OCI-LY1 (cell line): Measurements from ENCODE around the gene USP43.

ENCODE experiments used
- H2AFZ ChIP-seq: fragments of 200-600 bp; sonication (generic), shearing (Covaris generic); 2 replicates; pipeline ENCODE4 v1.6.0; 2014; ENCODE audit warnings: antibody characterized with exemption, mild to moderate bottlenecking, low read length
- H3F3A ChIP-seq: fragments of 200-600 bp; sonication (generic), shearing (Covaris generic); 2 replicates; pipeline ENCODE4 v1.6.0; 2014; ENCODE audit warnings: mild to moderate bottlenecking, antibody characterized with exemption, low read length, moderate library complexity; ENCODE audit not compliant: insufficient read depth
- H3K27ac ChIP-seq: fragments of 200-600 bp; sonication (generic); 2 replicates; pipeline ENCODE4 v1.5.1; 2014; ENCODE audit warnings: low read length, mixed run types, mild to moderate bottlenecking, low read depth; ENCODE audit not compliant: poor library complexity, severe bottlenecking
- H3K27me3 ChIP-seq: fragments of 200-600 bp; sonication (generic); 2 replicates; pipeline ENCODE4 v1.6.0; 2014; ENCODE audit warnings: antibody characterized with exemption, mild to moderate bottlenecking, low read length, moderate library complexity; ENCODE audit not compliant: insufficient read depth
- H3K36me3 ChIP-seq: fragments of 200-600 bp; sonication (generic); 2 replicates; pipeline ENCODE4 v1.6.1; 2014; ENCODE audit warnings: mild to moderate bottlenecking, antibody characterized with exemption, low read length, moderate library complexity, mixed read lengths; ENCODE audit not compliant: insufficient read depth
- H3K4me1 ChIP-seq: fragments of 200-600 bp; sonication (generic); 2 replicates; pipeline ENCODE4 v1.5.1; 2014; ENCODE audit warnings: mild to moderate bottlenecking, low read length, moderate library complexity; ENCODE audit not compliant: insufficient read depth, severe bottlenecking
- H3K4me2 ChIP-seq: fragments of 200-600 bp; sonication (generic), shearing (Covaris generic); 2 replicates; pipeline ENCODE4 v1.6.1; 2014; ENCODE audit warnings: low read length
- H3K4me3 ChIP-seq: fragments of 200-600 bp; sonication (generic); 2 replicates; pipeline ENCODE4 v1.5.1; 2014; ENCODE audit warnings: low read length, low read depth, mild to moderate bottlenecking, mixed read lengths; ENCODE audit not compliant: poor library complexity, severe bottlenecking
- H3K79me2 ChIP-seq: fragments of 200-600 bp; shearing (Covaris generic); 2 replicates; pipeline ENCODE4 v1.6.1; 2016; ENCODE audit warnings: mixed run types, low read length, mixed read lengths; ENCODE audit not compliant: insufficient read depth
- H3K9ac ChIP-seq: fragments of 200-600 bp; sonication (generic), shearing (Covaris generic); 2 replicates; pipeline ENCODE4 v1.6.1; 2014; ENCODE audit warnings: mild to moderate bottlenecking, low read length, mixed read lengths
- H3K9me2 ChIP-seq: fragments of 200-600 bp; sonication (generic), shearing (Covaris generic); 2 replicates; pipeline ENCODE4 v1.6.1; 2014; ENCODE audit warnings: low read depth, mild to moderate bottlenecking, low read length, mixed read lengths
- H3K9me3 ChIP-seq: fragments of 200-600 bp; shearing (Covaris generic); 2 replicates; pipeline ENCODE4 v1.6.1; 2014; ENCODE audit warnings: low read length, mixed read lengths
- H4K20me1 ChIP-seq: fragments of 200-600 bp; sonication (generic), shearing (Covaris generic); 2 replicates; pipeline ENCODE4 v1.6.0; 2016; ENCODE audit warnings: mild to moderate bottlenecking, low read length; ENCODE audit not compliant: insufficient read depth
- CTCF ChIP-seq: fragments of 200-600 bp; sonication (generic), shearing (Covaris generic); IDR thresholded peaks from 2 replicates; pipeline ENCODE4 v1.5.1; 2017; ENCODE audit warnings: mild to moderate bottlenecking, antibody characterized with exemption, low read length, moderate library complexity, mixed read lengths
- EZH2 ChIP-seq: fragments of 200-600 bp; sonication (generic), shearing (Covaris generic); IDR thresholded peaks from 2 replicates; pipeline ENCODE4 v1.8.0; 2017; ENCODE audit warnings: borderline replicate concordance, mixed run types, mild to moderate bottlenecking, antibody characterized with exemption, low read length, moderate library complexity, mixed read lengths

Gene USP43

GRCh38 chr17:9693755-9694154 is 48.4 kb downstream of the USP43 start:
- no peak overlapping the region for H3K4me3 ChIP-seq
- H3K9me3 ChIP-seq, result no peaks in the 10 kb centered on the region
- H2AFZ ChIP-seq, result no peak overlapping the region
- no peaks in the 10 kb centered on the region for H3K27me3 ChIP-seq
- TF ChIP-seq EZH2, result no peak
- TF ChIP-seq CTCF, result no peak
- H4K20me1 ChIP-seq, result no peaks in the 10 kb centered on the region
- no peaks in the 10 kb centered on the region for H3F3A ChIP-seq
- H3K4me1 ChIP-seq, result no peaks in the 10 kb centered on the region
- H3K79me2 ChIP-seq, result no peaks in the 10 kb centered on the region
- no peak overlapping the region for H3K27ac ChIP-seq
- no peaks in the 10 kb centered on the region for H3K36me3 ChIP-seq
- H3K4me2 ChIP-seq, result no peak overlapping the region
- no peaks in the 10 kb centered on the region for H3K9me2 ChIP-seq
- no peak overlapping the region for H3K9ac ChIP-seq

- TF ChIP-seq EZH2 (no peak), CTCF (peak; percentile 9; the same call in 1 of the 2 replicates)
- Histone ChIP-seq H4K20me1 (no peaks in the 10 kb centered on the region), H3F3A (no peaks in the 10 kb centered on the region)
These were observed 51.1 kb downstream of the USP43 start for GRCh38 chr17:9696279-9697044.

GRCh38 chr17:9700136-9700535 is 54.8 kb downstream of the USP43 start:
- no peaks in the 10 kb centered on the region for H4K20me1 ChIP-seq
- no peaks in the 10 kb centered on the region for H3K79me2 ChIP-seq
- H3K27ac ChIP-seq, result no peak overlapping the region
- H3K9me2 ChIP-seq, result no peaks in the 10 kb centered on the region
- no peaks in the 10 kb centered on the region for H3K27me3 ChIP-seq
- no peaks in the 10 kb centered on the region for H3K4me1 ChIP-seq
- no peak overlapping the region for H2AFZ ChIP-seq
- no peaks in the 10 kb centered on the region for H3K9me3 ChIP-seq
- no peaks in the 10 kb centered on the region for H3F3A ChIP-seq
- no peak overlapping the region for H3K4me2 ChIP-seq
- no peak overlapping the region for H3K4me3 ChIP-seq
- H3K36me3 ChIP-seq, result no peaks in the 10 kb centered on the region
- no peak for TF ChIP-seq EZH2
- TF ChIP-seq CTCF, result no peak
- no peak overlapping the region for H3K9ac ChIP-seq

More at GRCh38 chr17:9696279-9697044, 51.1 kb downstream of the USP43 start:
- H3K4me1 ChIP-seq, result no peaks in the 10 kb centered on the region
- no peaks in the 10 kb centered on the region for H3K9me2 ChIP-seq
- no peak overlapping the region for H3K4me2 ChIP-seq
- no peaks in the 10 kb centered on the region for H3K79me2 ChIP-seq
- H2AFZ ChIP-seq, result no peak overlapping the region
- no peaks in the 10 kb centered on the region for H3K36me3 ChIP-seq
- H3K4me3 ChIP-seq, result no peak overlapping the region
- H3K9ac ChIP-seq, result no peak overlapping the region
- no peak overlapping the region for H3K27ac ChIP-seq
- no peaks in the 10 kb centered on the region for H3K27me3 ChIP-seq
- no peaks in the 10 kb centered on the region for H3K9me3 ChIP-seq
